ENCODE measurements around the gene FARP1.

Gene FARP1

GRCh38 chr13:98324105-98324504 lies 181.2 kb downstream of the FARP1 start:
- H4K20me1 ChIP-seq (ENCODE audit: control insufficient read depth, insufficient read depth, low read depth, low read length) = no peaks in the 10 kb centered on the region
- no peak overlapping the region for H3K4me3 ChIP-seq (ENCODE audit: low read length)
- H3K27ac ChIP-seq (ENCODE audit: low read depth, low read length) = no peak overlapping the region
- H3K27me3 ChIP-seq (ENCODE audit: control insufficient read depth, low read length) = no peaks in the 10 kb centered on the region
- H3F3A ChIP-seq (ENCODE audit: control insufficient read depth, insufficient read depth) = no peaks in the 10 kb centered on the region
- no peaks in the 10 kb centered on the region for H3K4me1 ChIP-seq (ENCODE audit: control insufficient read depth, low read length)
- TF ChIP-seq EZH2phosphoT487 (IDR thresholded peaks at IDR 0.05; ENCODE audit: borderline replicate concordance, low read length) = no peak
- TF ChIP-seq CTCF (IDR thresholded peaks at IDR 0.05; ENCODE audit: low read depth, low read length, poor library complexity, severe bottlenecking) = no peak
- H3K36me3 ChIP-seq (ENCODE audit: control insufficient read depth, low read length) = no peaks in the 10 kb centered on the region
- H3K9me3 ChIP-seq (ENCODE audit: control insufficient read depth, insufficient read depth, low read length) = no peaks in the 10 kb centered on the region
- no peaks in the 10 kb centered on the region for H3K79me2 ChIP-seq (ENCODE audit: control insufficient read depth, low read length)
- no peaks in the 10 kb centered on the region for H3K9me2 ChIP-seq (replicated peaks; ENCODE audit: control insufficient read depth, low read length)
- H3K4me2 ChIP-seq (ENCODE audit: low read length) = no peak overlapping the region

GRCh38 chr13:98325724-98326123 lies 182.8 kb downstream of the FARP1 start:
- no peaks in the 10 kb centered on the region for H3K79me2 ChIP-seq (ENCODE audit: control insufficient read depth, low read length)
- no peaks in the 10 kb centered on the region for H3K9me3 ChIP-seq (ENCODE audit: control insufficient read depth, insufficient read depth, low read length)
- no peaks in the 10 kb centered on the region for H3F3A ChIP-seq (ENCODE audit: control insufficient read depth, insufficient read depth)
- no peak overlapping the region for H3K4me2 ChIP-seq (ENCODE audit: low read length)
- no peaks in the 10 kb centered on the region for H4K20me1 ChIP-seq (ENCODE audit: control insufficient read depth, insufficient read depth, low read depth, low read length)
- no peak overlapping the region for H3K27ac ChIP-seq (ENCODE audit: low read depth, low read length)
- no peak overlapping the region for H3K4me3 ChIP-seq (ENCODE audit: low read length)
- no peaks in the 10 kb centered on the region for H3K4me1 ChIP-seq (ENCODE audit: control insufficient read depth, low read length)
- no peaks in the 10 kb centered on the region for H3K9me2 ChIP-seq (replicated peaks; ENCODE audit: control insufficient read depth, low read length)
- TF ChIP-seq EZH2phosphoT487 (IDR thresholded peaks at IDR 0.05; ENCODE audit: borderline replicate concordance, low read length) (no peak), CTCF (IDR thresholded peaks at IDR 0.05; ENCODE audit: low read depth, low read length, poor library complexity, severe bottlenecking) (no peak)
- H3K27me3 ChIP-seq (ENCODE audit: control insufficient read depth, low read length) = no peaks in the 10 kb centered on the region
- no peaks in the 10 kb centered on the region for H3K36me3 ChIP-seq (ENCODE audit: control insufficient read depth, low read length)

- no peaks in the 10 kb centered on the region for H3K4me1 ChIP-seq (ENCODE audit: control insufficient read depth, low read length)
- no peak overlapping the region for H3K4me3 ChIP-seq (ENCODE audit: low read length)
- TF ChIP-seq EZH2phosphoT487 (IDR thresholded peaks at IDR 0.05; ENCODE audit: borderline replicate concordance, low read length) (no peak), CTCF (IDR thresholded peaks at IDR 0.05; ENCODE audit: low read depth, low read length, poor library complexity, severe bottlenecking) (no peak)
- no peak overlapping the region for H3K27ac ChIP-seq (ENCODE audit: low read depth, low read length)
- no peaks in the 10 kb centered on the region for H3K36me3 ChIP-seq (ENCODE audit: control insufficient read depth, low read length)
- H3K79me2 ChIP-seq (ENCODE audit: control insufficient read depth, low read length) = no peaks in the 10 kb centered on the region
- H3K27me3 ChIP-seq (ENCODE audit: control insufficient read depth, low read length) = no peaks in the 10 kb centered on the region
- no peaks in the 10 kb centered on the region for H3F3A ChIP-seq (ENCODE audit: control insufficient read depth, insufficient read depth)
- no peak overlapping the region for H3K4me2 ChIP-seq (ENCODE audit: low read length)
- no peaks in the 10 kb centered on the region for H3K9me3 ChIP-seq (ENCODE audit: control insufficient read depth, insufficient read depth, low read length)
- no peaks in the 10 kb centered on the region for H3K9me2 ChIP-seq (replicated peaks; ENCODE audit: control insufficient read depth, low read length)
- H4K20me1 ChIP-seq (ENCODE audit: control insufficient read depth, insufficient read depth, low read depth, low read length) = no peaks in the 10 kb centered on the region
Measured at GRCh38 chr13:98326291-98326690, 183.4 kb downstream of the FARP1 start.

Data from DOHH2 (cell line).